Right atrium auricular region (tissue), 2 donors: Measurements from ENCODE around the gene KIF5A. TPM values are rescaled to one million over a fixed set of nuclear protein-coding genes. Genes with fewer than 3 reads are reported as not detected.
"Not testable (repeated sequence)": the region's sequence is repeated elsewhere in the genome, so short reads cannot be mapped to it uniquely, and the experiment has no call there.

Experiments used
- DNase-seq: peaks from one replicate; pipeline ENCODE4 v3.0.0-alpha.2; 2019; ENCODE audit warnings: low spot score
- H3K27ac ChIP-seq, 2 donors: fragments of 200-600 bp; sonication (generic); 1 replicate in 1 of 2; 2 replicates in 1 of 2; pipeline ENCODE4 v1.5.1; 2016 to 2019
- H3K27me3 ChIP-seq, 2 donors: fragments of 200-600 bp; sonication (generic); one replicate each; pipeline versions ENCODE4 v1.5.1 to v1.6.0; 2017 to 2019
- H3K36me3 ChIP-seq: fragments of 200-600 bp; sonication (generic); one replicate; pipeline ENCODE4 v1.5.1; 2016
- H3K4me1 ChIP-seq, 2 donors: fragments of 200-600 bp; sonication (generic); one replicate each; pipeline versions ENCODE4 v1.5.1 to v1.6.0; 2017 to 2019
- H3K4me3 ChIP-seq, 2 donors: fragments of 200-600 bp; sonication (generic); 1 replicate in 1 of 2; 2 replicates in 1 of 2; pipeline ENCODE4 v1.5.1; 2017 to 2019; ENCODE audit warnings: mild to moderate bottlenecking in 1 of 2, moderate library complexity in 1 of 2
- H3K9me3 ChIP-seq, 2 donors: fragments of 200-600 bp; sonication (generic); one replicate each; pipeline ENCODE4 v1.5.1; 2019
- CTCF ChIP-seq, 2 donors: fragments of 200-600 bp; sonication (generic); IDR thresholded peaks; one replicate each; pipeline ENCODE4 v1.5.1; 2019; ENCODE audit warnings: antibody characterized with exemption in 2 of 2
- total RNA-seq, 2 donors: library from RNA; depleted of rRNA; stranded (reverse); fragments of >200 nt; gene quantifications; one replicate each; pipeline ENCODE4 v1.1.0, GENCODE V29; 2016

The KIF5A gene
- total RNA-seq, 2 donors from 2014 or later, result 0.11 to 0.12 TPM

GRCh38 chr12:57586832-57587429 lies 37.1 kb downstream of the KIF5A start:
- no peaks in the 10 kb centered on the region for H3K36me3 ChIP-seq
- no peak for DNase-seq
- no peak for TF ChIP-seq CTCF (IDR thresholded peaks at IDR 0.05)
- peaks cover 0 to 11% of the 10 kb centered on the region in 2 donors for H3K4me1 ChIP-seq
- H3K27me3 ChIP-seq, result no peaks in the 10 kb centered on the region
- no peak overlapping the region for H3K27ac ChIP-seq
- H3K4me3 ChIP-seq, result no peak overlapping the region
- H3K9me3 ChIP-seq, result no peaks in the 10 kb centered on the region

GRCh38 chr12:57588951-57589610 lies 39.2 kb downstream of the KIF5A start:
- peaks cover 0 to 13% of the 10 kb centered on the region in 2 donors for H3K4me1 ChIP-seq
- not testable (repeated sequence) for DNase-seq, H3K27ac ChIP-seq, H3K36me3 ChIP-seq, H3K27me3 ChIP-seq, H3K9me3 ChIP-seq, H3K4me3 ChIP-seq

GRCh38 chr12:57590479-57590863 lies 40.6 kb downstream of the KIF5A start:
- no peaks in the 10 kb centered on the region for H3K27me3 ChIP-seq
- peaks cover 0 to 13% of the 10 kb centered on the region in 2 donors for H3K4me1 ChIP-seq
- peak overlapping the region; percentile 69 to 80 for H3K27ac ChIP-seq
- no peak for DNase-seq
- no peak for TF ChIP-seq CTCF (IDR thresholded peaks at IDR 0.05)
- H3K9me3 ChIP-seq, result no peaks in the 10 kb centered on the region
- H3K4me3 ChIP-seq, result peak overlapping the region; percentile 73 to 96
- H3K36me3 ChIP-seq, result peaks cover under 1% of the 10 kb centered on the region

- TF ChIP-seq CTCF (IDR thresholded peaks at IDR 0.05), result no peak
- peaks cover 0 to 13% of the 10 kb centered on the region in 2 donors for H3K4me1 ChIP-seq
- H3K27ac ChIP-seq, result peak within 1 kb of the TSS; percentile 69 to 80
- H3K9me3 ChIP-seq, result no peaks in the 10 kb centered on the region
- H3K36me3 ChIP-seq, result peaks cover 7% of the 10 kb centered on the region
- H3K27me3 ChIP-seq, result no peaks in the 10 kb centered on the region
- DNase-seq, result peak; percentile 71
- peak within 1 kb of the TSS; percentile 73 to 96 for H3K4me3 ChIP-seq
Observed at GRCh38 chr12:57590864-57591781, 41.3 kb downstream of the KIF5A start, which contains the start of gene PIP4K2C. PIP4K2C (plus strand) TSS chr12:57591192; CDS start chr12:57591290, 98 bp downstream.

GRCh38 chr12:57591782-57592325 lies 42.0 kb downstream of the KIF5A start:
- TF ChIP-seq CTCF (IDR thresholded peaks at IDR 0.05), result no peak
- no peaks in the 10 kb centered on the region for H3K27me3 ChIP-seq
- H3K4me3 ChIP-seq, result peak overlapping the region; percentile 73 to 96
- no peak for DNase-seq
- peaks cover 7% of the 10 kb centered on the region for H3K36me3 ChIP-seq
- peak overlapping the region; percentile 69 to 80 for H3K27ac ChIP-seq
- peaks cover 0 to 13% of the 10 kb centered on the region in 2 donors for H3K4me1 ChIP-seq
- no peaks in the 10 kb centered on the region for H3K9me3 ChIP-seq
